ENCODE results near the gene TMEM151B.

TMEM151B gene

GRCh38 chr6:44276667-44277640 lies 6.7 kb downstream of the TMEM151B start:
- no peak for FAIRE-seq
- no peak for DNase-seq (ENCODE audit: insufficient read length, low spot score)

GRCh38 chr6:44277763-44278162 lies 7.5 kb downstream of the TMEM151B start:
- FAIRE-seq, result no peak
- no peak for DNase-seq (ENCODE audit: insufficient read length, low spot score)

GRCh38 chr6:44278315-44278714 lies 8.1 kb downstream of the TMEM151B start:
- FAIRE-seq (no peak), DNase-seq (ENCODE audit: insufficient read length, low spot score) (no peak)

GRCh38 chr6:44278774-44279697 lies 8.8 kb downstream of the TMEM151B start:
- FAIRE-seq, result no peak
- no peak for DNase-seq (ENCODE audit: insufficient read length, low spot score)

- DNase-seq (ENCODE audit: insufficient read length, low spot score), result no peak
- no peak for FAIRE-seq
Observed at GRCh38 chr6:44284121-44284520, 13.9 kb downstream of the TMEM151B start.

GRCh38 chr6:44284867-44285266 lies 14.6 kb downstream of the TMEM151B start:
- DNase-seq (ENCODE audit: insufficient read length, low spot score) (no peak), FAIRE-seq (no peak)

GRCh38 chr6:44285552-44286284 lies 15.5 kb downstream of the TMEM151B start:
- no peak for FAIRE-seq
- DNase-seq (ENCODE audit: insufficient read length, low spot score), result no peak

- no peak for DNase-seq (ENCODE audit: insufficient read length, low spot score)
- no peak for FAIRE-seq
Observed at GRCh38 chr6:44286285-44286565, 16.0 kb downstream of the TMEM151B start.

GRCh38 chr6:44286747-44287146 lies 16.5 kb downstream of the TMEM151B start:
- DNase-seq (ENCODE audit: insufficient read length, low spot score) (no peak), FAIRE-seq (no peak)

GRCh38 chr6:44289726-44290260 lies 19.5 kb downstream of the TMEM151B start:
- FAIRE-seq, result no peak
- no peak for DNase-seq (ENCODE audit: insufficient read length, low spot score)

GRCh38 chr6:44291841-44292240 lies 21.6 kb downstream of the TMEM151B start:
- FAIRE-seq (no peak), DNase-seq (ENCODE audit: insufficient read length, low spot score) (no peak)

GRCh38 chr6:44292661-44293365 lies 22.6 kb downstream of the TMEM151B start:
- FAIRE-seq, result no peak
- no peak for DNase-seq (ENCODE audit: insufficient read length, low spot score)

- FAIRE-seq (no peak), DNase-seq (ENCODE audit: insufficient read length, low spot score) (no peak)
Observed at GRCh38 chr6:44294832-44295791, 24.9 kb downstream of the TMEM151B start.

- DNase-seq (ENCODE audit: insufficient read length, low spot score) (no peak), FAIRE-seq (no peak)
Observed at GRCh38 chr6:44297063-44298038, 27.1 kb downstream of the TMEM151B start.

- no peak for DNase-seq (ENCODE audit: insufficient read length, low spot score)
Observed at GRCh38 chr6:44298055-44298803, 28.0 kb downstream of the TMEM151B start.

GRCh38 chr6:44298864-44299263 lies 28.6 kb downstream of the TMEM151B start:
- FAIRE-seq (no peak), DNase-seq (ENCODE audit: insufficient read length, low spot score) (no peak)

More at GRCh38 chr6:44298055-44298803, 28.0 kb downstream of the TMEM151B start:
- FAIRE-seq, result no peak

GRCh38 chr6:44300292-44300823 lies 30.1 kb downstream of the TMEM151B start:
- DNase-seq (ENCODE audit: insufficient read length, low spot score) (no peak), FAIRE-seq (no peak)
